Epithelial cell of umbilical artery (primary cell): Measurements from ENCODE around the gene MVD. TPM values are rescaled to one million over a fixed set of nuclear protein-coding genes. Genes with fewer than 3 reads are reported as not detected.

Experiments
- total RNA-seq: library from RNA; depleted of rRNA; stranded (reverse); fragments of >200 nt; gene quantifications from 2 replicates; pipeline ENCODE4 v1.2.3, GENCODE V29; 2014

MVD gene
- 79.2 and 82.8 TPM in 2 replicates for total RNA-seq

GRCh38 chr16:88662843-88663606, at the start of gene MVD:
Gene MVD (minus strand): TSS chr16:88663091. CDS start chr16:88663080, 11 bp downstream.

GRCh38 chr16:88706229-88706964, 43.5 kb upstream of the MVD start, which contains the start of the genes CTU2 and RNF166:
Gene CTU2 (plus strand): TSS chr16:88706503. CDS start chr16:88706531, 28 bp downstream.
Gene RNF166 (minus strand): TSS chr16:88706408. CDS start chr16:88706325, 83 bp downstream.

GRCh38 chr16:88686439-88687253, 23.8 kb upstream of the MVD start, which contains the start of gene SNAI3:
Gene SNAI3 (minus strand): TSS chr16:88686507. CDS start chr16:88686406, 101 bp downstream.

GRCh38 chr16:88650749-88651275, 12.1 kb downstream of the MVD start, which contains the start of gene CYBA:
Gene CYBA (minus strand): TSS chr16:88651053. CDS start chr16:88651013, 40 bp downstream.

GRCh38 chr16:88638323-88639230, 24.3 kb downstream of the MVD start, which contains the start of gene IL17C:
Gene IL17C (plus strand): TSS chr16:88638572. CDS start chr16:88638642, 70 bp downstream.

Other genes with a start within 250 kb of the MVD start
- gene ZFPM1, start 209.8 kb downstream of the MVD start, total RNA-seq, result 0.30 and 0.97 TPM in 2 replicates
- 10.1 and 12.5 TPM in 2 replicates for gene ZC3H18, start 92.7 kb downstream of the MVD start, total RNA-seq
- not detected in 2 replicates for gene IL17C, start 24.5 kb downstream of the MVD start, total RNA-seq
- gene CYBA, start 12.0 kb downstream of the MVD start, total RNA-seq, result 27.1 and 97.4 TPM in 2 replicates
- 0.32 TPM in 1 of 2 replicates, not detected in the other for gene SNAI3, start 23.4 kb upstream of the MVD start, total RNA-seq
- gene RNF166, start 43.3 kb upstream of the MVD start, total RNA-seq, result 24.9 and 26.3 TPM in 2 replicates
- 29.3 and 41.6 TPM in 2 replicates for gene CTU2, start 43.4 kb upstream of the MVD start, total RNA-seq
- gene PIEZO1, start 122.1 kb upstream of the MVD start, total RNA-seq, result 167 and 169 TPM in 2 replicates
- gene CDT1, start 140.7 kb upstream of the MVD start, total RNA-seq, result 13.3 and 17.0 TPM in 2 replicates
- 121 and 151 TPM in 2 replicates for gene APRT, start 148.8 kb upstream of the MVD start, total RNA-seq
- 11.7 and 16.9 TPM in 2 replicates for gene GALNS, start 193.9 kb upstream of the MVD start, total RNA-seq
- gene TRAPPC2L, start 194.0 kb upstream of the MVD start, total RNA-seq, result 42.9 and 61.4 TPM in 2 replicates
- gene PABPN1L, start 203.6 kb upstream of the MVD start, total RNA-seq, result not detected in 2 replicates